Muscle layer of colon (tissue), 2 donors: ENCODE results near the gene HES1.

Experiments used
- H3K27ac ChIP-seq: one replicate; pipeline ENCODE4 v1.7.0; 2013; ENCODE audit warnings: low read depth, mild to moderate bottlenecking, low read length, moderate library complexity
- H3K27me3 ChIP-seq, 2 donors: one replicate each; pipeline ENCODE4 v1.7.0; 2013; ENCODE audit warnings: low read length in 2 of 2, mild to moderate bottlenecking in 2 of 2; ENCODE audit not compliant: insufficient read depth in 2 of 2, control insufficient read depth in 1 of 2
- H3K36me3 ChIP-seq: one replicate; pipeline ENCODE4 v1.7.0; 2013; ENCODE audit warnings: mild to moderate bottlenecking, low read length; ENCODE audit not compliant: insufficient read depth
- H3K4me1 ChIP-seq: one replicate; pipeline ENCODE4 v1.7.0; 2013; ENCODE audit warnings: mild to moderate bottlenecking, low read length; ENCODE audit not compliant: insufficient read depth
- H3K4me3 ChIP-seq, 2 donors: one replicate each; pipeline ENCODE4 v1.7.0; 2013; ENCODE audit warnings: low read length in 2 of 2, low read depth in 1 of 2, mild to moderate bottlenecking in 1 of 2, moderate library complexity in 1 of 2
- H3K9ac ChIP-seq: one replicate; pipeline ENCODE4 v1.7.0; 2013; ENCODE audit warnings: low read length
- H3K9me3 ChIP-seq: one replicate; pipeline ENCODE4 v1.7.0; 2013; ENCODE audit warnings: mild to moderate bottlenecking, low read length
- donor health status: abdominal sarcoma.
- donor health status: Adenocarcinoma of cecum.

The HES1 gene

GRCh38 chr3:194093842-194094241 lies 42.1 kb upstream of the HES1 start:
- no peaks in the 10 kb centered on the region for H3K27me3 ChIP-seq
- H3K36me3 ChIP-seq: no peaks in the 10 kb centered on the region
- H3K27ac ChIP-seq: no peak overlapping the region
- H3K9me3 ChIP-seq: no peaks in the 10 kb centered on the region
- no peak overlapping the region for H3K9ac ChIP-seq
- H3K4me3 ChIP-seq: no peak overlapping the region
- peaks cover 12% of the 10 kb centered on the region for H3K4me1 ChIP-seq

- Histone ChIP-seq H3K36me3 (no peaks in the 10 kb centered on the region), H3K4me1 (peaks cover 8% of the 10 kb centered on the region), H3K4me3 (no peak overlapping the region), H3K27me3 (no peaks in the 10 kb centered on the region), H3K27ac (no peak overlapping the region), H3K9me3 (no peaks in the 10 kb centered on the region), H3K9ac (no peak overlapping the region)
Measured at GRCh38 chr3:194095464-194095863, 40.5 kb upstream of the HES1 start.

- Histone ChIP-seq H3K9ac (no peak overlapping the region), H3K27me3 (no peaks in the 10 kb centered on the region), H3K4me1 (peaks cover 8% of the 10 kb centered on the region), H3K36me3 (no peaks in the 10 kb centered on the region), H3K4me3 (no peak overlapping the region), H3K27ac (no peak overlapping the region), H3K9me3 (no peaks in the 10 kb centered on the region)
Measured at GRCh38 chr3:194095902-194096301, 40.0 kb upstream of the HES1 start.

GRCh38 chr3:194097141-194097882 lies 38.6 kb upstream of the HES1 start:
- no peaks in the 10 kb centered on the region for H3K27me3 ChIP-seq
- H3K9ac ChIP-seq: no peak overlapping the region
- H3K4me1 ChIP-seq: peaks cover 8% of the 10 kb centered on the region
- H3K4me3 ChIP-seq: no peak overlapping the region
- H3K36me3 ChIP-seq: no peaks in the 10 kb centered on the region
- no peaks in the 10 kb centered on the region for H3K9me3 ChIP-seq
- H3K27ac ChIP-seq: no peak overlapping the region

- no peak overlapping the region for H3K4me3 ChIP-seq
- H3K27me3 ChIP-seq: no peaks in the 10 kb centered on the region
- H3K36me3 ChIP-seq: no peaks in the 10 kb centered on the region
- no peak overlapping the region for H3K9ac ChIP-seq
- H3K4me1 ChIP-seq: peaks cover 8% of the 10 kb centered on the region
- H3K9me3 ChIP-seq: no peaks in the 10 kb centered on the region
- no peak overlapping the region for H3K27ac ChIP-seq
Measured at GRCh38 chr3:194098081-194098842, 37.7 kb upstream of the HES1 start.

- H3K36me3 ChIP-seq: no peaks in the 10 kb centered on the region
- no peak overlapping the region for H3K9ac ChIP-seq
- H3K27ac ChIP-seq: no peak overlapping the region
- no peaks in the 10 kb centered on the region for H3K27me3 ChIP-seq
- H3K9me3 ChIP-seq: no peaks in the 10 kb centered on the region
- no peak overlapping the region for H3K4me3 ChIP-seq
- H3K4me1 ChIP-seq: peaks cover 8% of the 10 kb centered on the region
Measured at GRCh38 chr3:194098843-194099183, 37.1 kb upstream of the HES1 start.

GRCh38 chr3:194099215-194099614 lies 36.7 kb upstream of the HES1 start:
- H3K27ac ChIP-seq: no peak overlapping the region
- H3K4me3 ChIP-seq: no peak overlapping the region
- H3K27me3 ChIP-seq: no peaks in the 10 kb centered on the region
- H3K36me3 ChIP-seq: no peaks in the 10 kb centered on the region
- H3K9me3 ChIP-seq: no peaks in the 10 kb centered on the region
- no peak overlapping the region for H3K9ac ChIP-seq
- H3K4me1 ChIP-seq: peaks cover 8% of the 10 kb centered on the region

GRCh38 chr3:194100856-194101390 lies 35.0 kb upstream of the HES1 start:
- H3K9ac ChIP-seq: no peak overlapping the region
- no peaks in the 10 kb centered on the region for H3K27me3 ChIP-seq
- H3K27ac ChIP-seq: no peak overlapping the region
- H3K36me3 ChIP-seq: no peaks in the 10 kb centered on the region
- no peaks in the 10 kb centered on the region for H3K9me3 ChIP-seq
- H3K4me3 ChIP-seq: no peak overlapping the region
- peaks cover 8% of the 10 kb centered on the region for H3K4me1 ChIP-seq

- no peaks in the 10 kb centered on the region for H3K9me3 ChIP-seq
- H3K9ac ChIP-seq: no peak overlapping the region
- no peaks in the 10 kb centered on the region for H3K27me3 ChIP-seq
- H3K36me3 ChIP-seq: no peaks in the 10 kb centered on the region
- no peak overlapping the region for H3K27ac ChIP-seq
- H3K4me1 ChIP-seq: peaks cover 8% of the 10 kb centered on the region
- H3K4me3 ChIP-seq: no peak overlapping the region
Measured at GRCh38 chr3:194101592-194102432, 34.1 kb upstream of the HES1 start.

GRCh38 chr3:194102436-194102835 lies 33.5 kb upstream of the HES1 start:
- Histone ChIP-seq H3K9ac (no peak overlapping the region), H3K4me1 (peaks cover 8% of the 10 kb centered on the region), H3K27ac (no peak overlapping the region), H3K36me3 (no peaks in the 10 kb centered on the region), H3K9me3 (no peaks in the 10 kb centered on the region), H3K4me3 (no peak overlapping the region), H3K27me3 (no peaks in the 10 kb centered on the region)

GRCh38 chr3:194103505-194103904 lies 32.4 kb upstream of the HES1 start:
- Histone ChIP-seq H3K9me3 (no peaks in the 10 kb centered on the region), H3K27me3 (no peaks in the 10 kb centered on the region), H3K36me3 (no peaks in the 10 kb centered on the region), H3K27ac (no peak overlapping the region), H3K4me1 (peaks cover 2% of the 10 kb centered on the region), H3K9ac (no peak overlapping the region), H3K4me3 (no peak overlapping the region)
